GM21825 (cell line): ENCODE data around the gene STAMBP.
"Not testable (repeated sequence)": the region's sequence is repeated elsewhere in the genome, so short reads cannot be mapped to it uniquely, and the experiment has no call there.

ENCODE experiments used
- ATAC-seq: cut with Tn5 transposase; IDR thresholded peaks from one replicate; pipeline ENCODE4 v1.9.1; 2021; ENCODE audit warnings: mild to moderate bottlenecking, moderate library complexity; ENCODE audit not compliant: unreplicated experiment

STAMBP gene

DNA sequence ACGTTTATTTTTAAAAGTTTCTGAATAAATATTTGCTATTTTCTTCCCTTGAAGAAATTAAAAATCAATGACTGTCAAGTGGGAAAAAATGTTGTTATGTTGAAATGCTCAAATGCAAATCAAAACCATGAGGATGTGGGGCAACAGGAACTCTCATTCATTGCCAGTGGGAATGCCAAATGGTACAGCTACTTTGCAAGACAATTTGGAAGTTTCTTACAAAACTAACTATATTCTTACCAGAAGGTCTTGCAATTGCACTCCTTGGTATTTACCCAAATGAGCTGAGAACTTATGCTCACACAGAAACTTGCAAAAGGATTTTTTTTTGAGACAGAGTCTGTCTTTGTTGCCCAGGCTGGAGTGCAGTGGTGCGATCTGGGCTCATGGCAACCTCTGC, 56.6 kb downstream of the STAMBP start:
- no peak for ATAC-seq

DNA sequence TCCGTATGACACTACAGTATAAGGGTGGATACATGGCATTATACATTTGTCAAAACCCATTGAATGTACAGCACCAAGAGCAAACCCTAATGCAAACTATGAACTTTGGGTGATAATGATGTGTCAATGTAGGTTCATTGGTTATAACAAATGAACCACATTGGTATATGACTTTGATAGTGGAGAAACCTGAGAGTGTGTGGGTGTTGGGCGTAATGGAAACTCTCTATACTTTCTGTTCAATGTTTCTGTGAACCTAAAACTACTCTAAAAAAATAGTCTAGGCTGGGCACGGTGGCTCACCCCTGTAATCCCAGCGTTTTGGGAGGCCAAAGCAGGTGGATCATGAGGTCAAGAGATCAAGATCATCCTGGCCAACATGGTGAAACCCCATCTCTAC, 57.6 kb downstream of the STAMBP start:
- no peak for ATAC-seq

DNA sequence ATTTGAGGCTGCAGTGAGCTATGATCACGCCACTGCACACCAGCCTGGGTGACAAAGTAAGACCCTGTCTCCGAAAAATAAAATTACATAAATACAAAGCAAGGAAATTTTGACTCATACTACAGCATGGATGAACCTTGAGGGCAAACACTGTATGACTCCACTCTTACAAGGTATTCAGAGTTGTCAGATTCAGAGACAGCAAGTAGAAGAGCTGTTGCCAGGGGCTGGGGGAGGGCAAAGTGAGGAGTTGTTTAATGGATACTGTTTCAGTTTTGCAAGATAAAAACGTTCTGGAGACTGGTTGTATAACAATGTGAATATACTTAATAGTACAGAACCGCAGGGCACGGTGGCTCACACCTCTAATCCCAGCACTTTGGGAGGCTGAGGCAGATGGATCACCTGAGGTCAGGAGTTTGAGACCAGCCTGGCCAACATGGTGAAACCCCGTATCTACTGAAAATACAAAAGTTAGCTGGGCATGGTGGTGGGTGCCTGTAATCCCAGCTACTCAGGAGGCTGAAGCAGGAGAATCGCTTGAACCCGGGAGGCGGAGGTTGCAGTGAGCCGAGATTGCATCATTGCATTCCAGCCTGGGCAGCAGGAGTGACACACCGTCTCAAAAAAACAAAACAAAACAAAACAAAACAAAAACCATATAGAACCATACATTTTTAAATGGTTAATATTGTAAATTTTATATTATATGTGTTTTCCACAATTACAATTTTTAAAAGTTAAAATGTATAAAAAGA, 59.0 kb downstream of the STAMBP start:
- not testable (repeated sequence) for ATAC-seq

DNA sequence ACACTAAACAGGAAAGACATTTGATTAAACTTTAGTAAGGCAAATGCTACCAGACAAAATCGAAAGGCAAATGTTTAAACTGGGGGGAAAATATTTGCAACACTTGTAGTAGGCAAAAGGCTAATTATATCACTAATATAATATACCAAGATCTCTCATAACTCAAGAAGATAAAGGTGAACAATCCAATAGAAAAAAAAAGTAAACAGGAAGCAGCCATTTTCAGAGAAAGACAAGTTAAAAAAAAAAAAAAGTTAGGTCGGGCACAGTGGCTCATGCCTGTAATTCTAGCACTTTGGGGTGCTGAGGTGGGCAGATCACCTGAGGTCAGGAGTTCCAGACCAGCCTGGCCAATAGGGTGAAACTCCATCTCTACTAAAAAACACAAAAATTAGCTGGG, 59.6 kb downstream of the STAMBP start:
- no peak for ATAC-seq

DNA sequence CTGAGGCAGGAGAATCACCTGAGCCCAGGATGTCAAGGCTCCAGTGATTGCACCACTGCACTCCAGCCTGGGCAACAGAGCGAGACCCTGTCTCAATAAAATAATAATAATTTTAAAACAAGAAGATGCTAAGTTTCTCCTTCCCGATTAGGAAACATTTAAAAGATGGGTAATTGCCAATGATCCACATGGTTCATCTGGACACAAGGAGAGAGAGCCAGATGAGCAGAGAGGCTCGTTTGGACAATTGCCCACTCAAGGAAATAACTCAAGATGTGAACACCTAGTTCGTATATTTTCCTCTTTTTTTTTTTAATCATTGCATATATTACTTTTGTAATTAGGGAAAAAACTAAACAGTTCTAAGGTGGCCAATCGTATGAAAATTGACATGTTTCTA, 60.4 kb downstream of the STAMBP start:
- ATAC-seq, result no peak

DNA sequence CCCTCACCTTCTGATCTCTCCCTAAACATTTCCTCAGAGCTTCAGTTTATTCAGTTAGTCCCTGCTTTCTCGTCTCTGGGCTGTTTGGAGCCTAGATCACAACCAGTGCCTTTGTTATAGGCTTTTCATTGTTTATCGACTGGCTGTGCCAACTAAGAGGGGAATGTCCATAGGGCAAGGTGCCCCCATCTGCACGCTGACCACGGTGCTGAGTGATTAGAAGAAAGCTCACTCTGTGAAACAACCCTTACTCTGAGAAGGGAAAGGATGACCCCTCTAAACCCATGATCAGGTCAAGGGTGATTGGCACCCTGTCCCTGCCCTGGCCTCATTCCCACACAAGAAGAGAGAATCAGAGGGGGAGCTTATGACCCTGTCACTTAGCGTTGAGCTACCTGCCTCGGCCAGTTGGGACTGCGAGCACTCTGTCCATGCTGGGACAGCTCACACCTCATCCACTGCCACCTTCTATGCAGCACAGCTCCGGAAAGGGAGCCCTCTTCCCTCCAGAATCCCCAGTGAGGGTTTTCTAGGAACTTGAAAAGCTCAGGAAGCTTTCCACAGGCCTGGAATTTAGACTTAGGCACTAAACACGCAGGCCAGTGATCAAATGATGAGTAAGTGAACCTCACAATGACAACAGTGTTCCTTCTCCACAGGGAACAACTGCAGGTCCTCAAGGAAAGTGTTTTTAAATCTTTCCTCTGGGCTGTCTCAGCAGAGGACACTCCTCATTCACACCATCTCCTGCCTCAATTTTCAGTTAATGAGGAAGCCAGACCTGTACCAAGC, 61.7 kb downstream of the STAMBP start:
- ATAC-seq, result no peak

DNA sequence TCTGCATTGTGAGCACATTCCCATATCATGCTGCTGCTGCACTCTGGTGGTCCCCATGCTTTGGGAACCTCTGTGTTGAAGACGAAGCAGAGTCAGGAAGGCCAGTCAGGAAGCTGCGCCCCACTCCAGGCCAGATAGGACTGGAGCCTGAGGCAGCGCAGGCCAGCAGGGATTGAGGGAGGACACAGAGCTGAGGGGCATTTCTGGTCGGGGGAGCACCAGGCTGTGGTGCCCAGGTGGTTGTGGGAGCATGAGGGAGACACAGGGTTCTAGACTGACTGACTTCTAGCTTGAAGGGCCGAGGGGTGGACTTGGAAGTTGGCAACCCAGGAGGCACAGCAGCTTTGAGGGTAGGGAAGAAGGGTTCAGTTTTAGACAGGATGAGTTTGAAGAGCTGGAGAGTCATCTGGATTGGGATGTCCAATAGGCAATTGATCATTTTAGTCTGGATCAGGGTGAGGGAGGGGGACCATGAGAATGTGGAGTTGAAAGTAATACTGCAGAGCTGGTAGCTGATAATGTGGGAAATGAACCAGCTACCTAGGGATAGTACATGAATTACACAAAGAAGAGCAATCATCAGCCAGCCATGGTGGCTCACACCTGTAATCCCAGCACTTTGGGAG, 62.6 kb downstream of the STAMBP start:
- no peak for ATAC-seq

DNA sequence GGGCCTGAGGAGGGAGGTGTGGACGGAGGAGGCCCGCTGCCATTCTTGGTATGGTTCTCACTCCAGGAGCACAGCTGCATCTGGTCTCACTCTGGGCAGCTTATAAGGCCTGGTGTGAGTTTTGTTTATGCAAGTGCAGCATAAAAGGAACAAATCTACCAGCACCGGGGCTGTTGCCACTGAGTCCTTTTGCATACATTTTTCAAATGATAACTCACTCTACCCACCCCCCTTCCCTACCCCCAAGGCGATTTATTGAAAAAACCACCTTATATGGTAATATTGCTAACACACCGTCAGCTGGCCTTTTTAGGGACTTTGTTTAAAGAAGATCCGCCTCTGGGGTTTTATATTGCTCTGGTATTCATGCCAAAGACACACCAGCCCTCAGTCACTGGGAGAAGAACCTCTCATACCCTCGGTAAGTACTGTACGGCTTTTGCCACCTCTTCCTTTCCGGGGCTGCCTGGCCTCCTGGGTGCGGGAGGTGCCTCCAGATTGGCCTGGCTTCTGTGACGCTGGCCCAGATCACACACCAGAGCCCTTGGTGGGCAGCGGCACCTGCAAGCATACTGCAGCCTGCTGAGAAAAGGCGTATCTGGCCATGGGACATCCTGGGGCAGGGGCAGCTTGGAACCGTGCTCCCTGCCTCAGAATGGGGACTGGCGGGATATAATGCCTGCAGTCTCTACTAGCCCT, 64.0 kb downstream of the STAMBP start, which contains the start of gene ACTG2:
ACTG2 (plus strand) TSS at position 378 of the 699 bp plus-strand sequence. CDS start 8,304 bp downstream, outside the sequence.
- ATAC-seq, result no peak

DNA sequence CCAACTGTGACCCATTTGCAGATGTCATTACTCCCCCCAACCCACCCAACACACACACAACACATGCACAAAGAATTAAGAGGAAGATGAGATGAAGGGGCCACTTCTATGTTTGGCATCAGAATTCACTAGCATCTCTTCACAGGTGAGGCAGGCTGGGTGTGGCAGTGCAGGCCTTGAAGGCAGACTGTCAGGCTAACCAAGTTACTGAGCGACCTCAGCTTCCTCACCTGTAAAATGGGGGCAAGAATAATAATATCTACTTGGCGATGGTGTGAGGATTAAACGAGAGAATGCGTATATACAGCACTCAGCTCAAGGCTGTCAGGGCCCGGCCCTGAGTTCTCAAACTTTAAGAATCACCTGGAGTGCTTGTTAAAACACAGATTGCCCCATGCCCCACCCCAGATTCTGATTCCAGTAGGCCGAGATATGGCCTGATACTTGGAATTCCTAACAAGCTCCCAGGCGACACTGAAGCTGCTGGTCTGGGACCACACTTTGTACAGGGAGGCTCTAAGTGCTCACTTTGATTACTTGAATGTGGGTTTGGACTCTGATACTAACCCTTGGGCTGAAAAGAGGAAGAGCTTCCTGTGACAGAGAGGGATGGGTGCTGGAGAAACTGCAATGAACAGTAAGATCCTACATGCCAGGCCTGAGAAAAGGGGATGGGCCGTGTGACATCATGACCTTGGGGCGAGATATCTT, 65.2 kb downstream of the STAMBP start:
- ATAC-seq, result no peak

DNA sequence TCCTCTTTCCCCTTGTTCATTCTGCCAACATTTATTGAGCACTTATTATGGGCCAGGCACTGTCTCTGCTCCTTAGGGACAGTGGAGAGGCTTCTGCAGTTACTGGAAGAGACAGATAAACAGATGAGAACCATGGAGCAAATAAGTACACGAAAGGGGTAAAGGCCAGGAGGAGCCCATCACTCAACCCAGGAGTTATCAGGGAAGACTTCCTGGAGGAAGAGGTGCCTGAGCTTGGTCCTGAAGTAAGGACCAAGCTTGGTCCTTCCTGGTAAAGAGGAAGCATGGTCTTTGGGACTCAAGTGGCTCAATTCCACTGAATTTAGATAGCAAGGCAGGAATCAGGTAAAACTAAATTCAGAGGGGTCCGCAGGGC, 65.7 kb downstream of the STAMBP start:
- no peak for ATAC-seq

DNA sequence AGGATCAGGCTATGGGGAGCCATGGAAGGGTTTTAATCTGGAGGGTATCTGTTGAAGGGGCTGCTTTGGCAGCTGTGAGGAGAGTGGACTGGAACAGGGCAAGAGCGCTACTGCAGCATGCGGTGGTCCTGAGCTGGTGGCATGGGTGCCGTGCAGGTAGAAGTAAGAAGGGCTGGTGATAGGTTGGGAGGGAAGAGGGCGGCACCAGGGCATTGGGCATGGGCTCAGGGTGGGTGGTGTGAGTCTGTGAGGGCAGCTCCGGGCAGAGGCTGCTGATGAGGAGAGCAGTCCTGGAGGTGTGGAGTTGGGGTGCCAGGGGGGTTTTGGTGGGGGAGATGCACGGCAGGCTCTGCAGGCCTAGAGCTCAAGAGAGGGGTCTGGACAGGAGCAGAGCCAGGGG, 66.1 kb downstream of the STAMBP start:
- ATAC-seq, result no peak

DNA sequence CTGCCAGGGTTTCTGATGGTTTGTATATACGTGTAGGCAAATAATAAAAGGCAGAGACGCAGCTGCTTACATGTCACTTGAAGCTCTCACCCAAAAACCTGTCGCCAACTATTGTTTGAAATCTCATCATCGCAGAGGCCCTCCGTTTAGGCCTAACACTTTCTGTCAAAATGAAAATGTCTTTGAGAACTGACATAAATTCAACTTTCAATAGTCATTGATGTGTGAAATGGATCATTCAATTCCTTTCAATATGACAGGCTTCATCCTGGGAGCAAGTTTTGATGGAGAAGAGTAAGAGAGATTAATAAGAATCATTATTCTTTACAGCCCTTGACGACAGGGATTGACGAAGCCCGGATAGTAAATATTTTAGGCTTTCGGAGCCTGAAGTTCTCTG, 66.7 kb downstream of the STAMBP start:
- no peak for ATAC-seq

DNA sequence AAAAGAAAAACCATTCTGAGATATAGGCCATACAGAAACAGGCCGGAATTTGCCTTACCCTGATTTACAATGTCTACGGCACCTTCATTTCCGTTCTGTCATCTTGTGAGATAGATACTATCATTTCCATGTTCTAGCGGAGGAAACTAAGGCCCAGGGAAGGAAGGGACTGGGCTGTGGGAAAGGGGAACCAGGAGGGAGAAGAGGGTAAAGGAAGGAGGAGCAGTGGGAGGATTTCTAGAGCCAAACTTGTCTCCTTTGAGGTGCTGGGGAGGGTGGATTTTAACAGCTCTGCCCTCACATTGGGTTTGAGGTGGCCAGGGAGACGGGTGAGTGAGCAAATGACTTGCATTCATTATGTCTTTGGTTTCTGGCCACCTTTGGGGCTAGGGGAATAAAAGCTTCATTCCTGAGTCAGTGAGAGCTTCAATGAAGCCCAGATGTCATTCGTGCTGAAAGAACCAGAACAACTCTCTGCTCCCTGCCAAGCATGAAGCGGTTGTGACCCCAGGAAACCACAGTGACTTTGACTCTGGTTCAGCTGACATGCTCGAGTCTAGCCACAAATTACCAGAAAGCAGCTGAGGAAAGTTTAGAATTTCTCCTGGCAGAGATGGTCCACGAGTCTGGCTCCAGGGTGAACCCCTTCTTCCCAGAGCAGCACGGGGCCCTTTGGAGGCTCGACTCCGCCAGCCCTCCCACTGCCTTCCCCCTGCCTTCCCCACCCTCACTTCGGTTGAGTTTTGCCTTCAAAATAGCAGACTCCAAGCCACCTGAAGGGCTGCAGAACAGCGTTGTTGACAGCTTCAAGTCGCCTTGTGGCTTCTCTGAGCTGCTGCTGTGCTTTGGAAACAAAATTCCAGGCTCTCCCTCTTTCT, 67.8 kb downstream of the STAMBP start:
- ATAC-seq, result peak; percentile 74

DNA sequence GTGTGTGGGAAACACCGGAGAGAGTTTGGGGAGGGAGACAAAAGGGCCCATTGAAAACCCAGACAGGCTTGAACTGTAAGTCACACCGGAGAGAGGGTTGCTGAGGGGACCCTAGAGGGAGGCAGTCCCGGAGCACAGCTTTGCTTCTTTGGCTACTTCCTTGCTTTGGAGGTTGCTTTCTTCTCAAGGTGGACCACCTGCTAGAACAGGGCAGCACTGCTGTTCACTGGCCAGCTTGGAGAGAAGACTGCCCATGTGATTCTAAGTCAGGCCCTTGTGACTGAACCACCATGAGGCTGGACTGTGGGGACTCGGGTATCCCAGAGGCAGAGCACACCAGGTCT, 68.5 kb downstream of the STAMBP start:
- no peak for ATAC-seq

DNA sequence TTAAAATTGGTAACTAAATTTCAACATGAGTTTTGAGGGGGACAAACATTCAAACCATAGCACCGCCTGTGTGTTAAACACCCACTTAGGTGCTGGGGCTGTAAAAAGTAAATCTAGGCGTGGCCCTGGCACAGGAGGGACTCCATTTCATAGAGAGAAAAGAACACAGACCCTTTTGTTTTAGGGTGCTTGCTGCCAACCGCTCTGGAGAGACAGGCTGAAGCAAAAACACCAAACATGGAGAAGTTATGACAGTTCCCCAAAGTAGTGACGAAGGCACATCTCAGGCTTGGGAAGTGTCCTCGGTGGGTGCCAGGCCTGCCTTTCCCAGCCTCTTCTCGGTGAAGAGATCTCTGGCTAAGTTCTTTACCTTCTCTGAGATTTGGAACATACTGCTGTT, 69.2 kb downstream of the STAMBP start:
- ATAC-seq, result no peak

DNA sequence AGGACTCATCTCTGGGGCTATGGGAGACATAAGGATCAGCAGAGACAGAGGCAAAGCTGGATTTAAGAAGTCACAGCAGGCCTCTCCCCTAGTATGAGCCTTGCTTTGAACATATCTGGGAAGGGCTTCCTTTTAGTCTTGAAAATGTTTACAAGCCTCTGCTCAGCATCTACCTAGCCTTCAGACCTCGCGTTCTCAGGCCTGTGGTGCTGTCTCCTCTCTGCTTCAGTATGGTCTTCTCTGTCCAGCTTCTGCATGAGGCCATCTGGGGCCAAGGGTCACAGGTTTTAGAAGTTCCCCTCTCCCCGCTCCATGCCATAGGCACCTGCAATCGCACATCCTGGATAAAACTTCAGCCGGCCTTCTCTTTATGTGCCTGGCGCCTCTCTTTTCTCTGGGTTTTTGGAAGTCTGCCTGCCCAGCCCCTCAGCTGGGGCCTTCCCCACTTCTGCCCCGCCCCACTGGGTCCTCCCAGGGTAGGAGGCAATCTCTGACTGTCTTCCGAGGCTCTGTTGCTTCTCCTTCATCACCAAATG, 71.1 kb downstream of the STAMBP start:
- ATAC-seq, result no peak

DNA sequence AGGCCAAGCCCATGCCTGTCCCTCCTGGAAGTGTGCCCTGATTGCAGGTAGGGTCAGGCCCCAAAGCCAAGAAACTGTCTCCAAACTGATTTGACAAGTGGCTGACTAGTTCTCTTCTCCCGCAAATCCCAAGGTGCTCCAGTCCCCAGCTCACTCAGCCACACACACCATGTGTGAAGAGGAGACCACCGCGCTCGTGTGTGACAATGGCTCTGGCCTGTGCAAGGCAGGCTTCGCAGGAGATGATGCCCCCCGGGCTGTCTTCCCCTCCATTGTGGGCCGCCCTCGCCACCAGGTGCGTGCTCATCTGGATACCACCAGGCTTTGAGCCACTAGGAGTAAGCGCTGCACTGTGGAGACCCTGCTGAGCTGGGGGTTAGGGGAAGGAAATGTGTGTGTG, 72.4 kb downstream of the STAMBP start:
- no peak for ATAC-seq

DNA sequence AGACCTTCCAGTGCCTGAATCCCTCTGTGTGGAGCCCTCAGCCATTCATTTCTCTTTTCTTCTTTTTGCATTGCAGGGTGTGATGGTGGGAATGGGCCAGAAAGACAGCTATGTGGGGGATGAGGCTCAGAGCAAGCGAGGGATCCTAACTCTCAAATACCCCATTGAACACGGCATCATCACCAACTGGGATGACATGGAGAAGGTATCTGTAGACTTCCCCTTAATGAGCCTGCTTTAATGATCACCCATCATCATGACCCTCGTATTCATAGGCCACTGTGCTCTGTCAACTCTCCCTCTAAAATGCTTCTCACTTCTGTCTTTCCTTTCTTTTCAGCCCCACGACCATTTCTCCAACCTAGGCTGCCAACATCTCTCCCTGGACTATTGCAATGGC, 73.5 kb downstream of the STAMBP start:
- ATAC-seq, result no peak

DNA sequence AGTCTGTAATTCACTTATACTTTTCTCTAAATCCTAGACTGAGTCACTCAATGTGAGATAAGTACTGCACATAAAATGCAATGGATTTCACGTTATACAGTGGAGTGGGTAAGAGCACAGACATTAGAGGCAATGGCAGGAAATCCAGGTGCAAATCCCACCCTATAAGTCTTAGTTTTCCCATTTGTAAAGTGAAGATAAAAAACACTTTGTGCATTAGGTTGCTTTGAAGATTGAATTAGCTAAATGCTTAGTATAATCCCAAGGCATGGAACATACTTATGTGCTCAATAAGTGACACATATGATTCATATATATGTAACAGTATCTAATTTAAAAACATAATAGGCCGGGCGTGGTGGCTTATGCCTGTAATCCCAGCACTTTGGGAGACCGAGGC, 74.6 kb downstream of the STAMBP start:
- ATAC-seq, result no peak
